Measurements from ENCODE around the gene GPR157. TPM values are rescaled to one million over a fixed set of nuclear protein-coding genes. Genes with fewer than 3 reads are reported as not detected.
A peak's percentile ranks its signal among the peaks of the same experiment; 100 is the strongest.

The GPR157 gene
- total RNA-seq, 2 experiments from 2014 or later, result 2.7 to 3.6 TPM

DNA sequence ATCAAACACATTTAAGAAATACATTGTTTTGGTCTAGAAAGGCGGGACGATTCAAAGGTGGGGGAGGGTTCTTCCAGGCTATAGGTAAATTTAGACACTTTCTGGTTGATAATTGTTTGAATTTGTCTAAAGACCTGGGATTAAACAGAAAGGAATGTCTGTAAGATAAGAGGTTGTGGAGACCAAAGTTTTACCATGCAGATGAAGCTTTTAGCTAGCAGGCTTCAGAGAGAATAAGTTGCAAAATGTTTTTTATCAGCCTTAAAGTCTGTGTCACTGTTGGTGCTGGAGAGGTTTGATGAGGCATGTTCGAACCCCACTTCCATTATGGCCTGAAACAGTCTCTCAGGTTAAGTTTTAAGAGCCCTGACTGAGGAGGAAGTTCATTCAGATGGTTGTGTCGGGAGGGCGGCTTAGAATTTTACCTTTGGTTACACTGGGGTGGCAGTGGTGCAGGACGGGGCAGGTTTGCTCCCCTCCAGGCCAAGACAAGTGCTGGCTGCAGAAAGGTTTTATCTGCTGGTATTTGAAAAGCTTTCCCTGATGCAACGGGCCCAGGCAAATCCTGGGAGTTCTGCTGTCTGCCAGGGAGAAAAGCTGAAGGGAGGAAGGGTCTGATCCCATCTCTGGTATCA, 43.5 kb downstream of the GPR157 start:
- no peak overlapping the region for H3K4me3 Mint-ChIP-seq
- peaks cover 8% of the 10 kb centered on the region for H3K4me1 Mint-ChIP-seq
- ATAC-seq (no peak), DNase-seq (no peak)
- H3K36me3 Mint-ChIP-seq (ENCODE audit: low read depth), result no peaks in the 10 kb centered on the region
- ChIA-PET CTCF (no interaction called here), POLR2A (no interaction called here)
- H3K27ac Mint-ChIP-seq, result no peak overlapping the region
- peaks cover 6% of the 10 kb centered on the region for H3K27me3 Mint-ChIP-seq
- intact Hi-C loops (cut with DNase I, micrococcal nuclease), result no loop called here
- H3K9me3 Mint-ChIP-seq (ENCODE audit: low read depth), result no peaks in the 10 kb centered on the region

DNA sequence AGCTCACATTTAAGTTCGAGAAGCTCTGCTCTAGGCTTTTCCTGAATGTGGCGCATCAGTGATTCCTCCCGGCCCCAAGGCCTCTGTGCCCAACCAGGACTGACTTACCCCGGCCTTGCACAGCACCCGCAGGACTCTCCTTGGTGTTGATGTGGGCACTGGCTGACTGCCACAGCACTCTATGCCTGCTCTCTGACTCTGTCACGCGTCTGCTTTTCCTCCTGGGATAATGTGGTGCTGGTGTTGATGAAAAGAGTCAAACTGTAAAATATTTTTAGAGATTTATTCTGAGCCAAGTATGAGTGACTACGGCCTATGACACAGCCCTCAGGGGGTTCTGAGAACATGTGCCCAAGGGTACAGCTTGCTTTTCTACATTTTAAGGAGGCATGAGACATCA, 44.0 kb downstream of the GPR157 start:
- Mint-ChIP-seq H3K27ac (no peak overlapping the region), H3K27me3 (peaks cover 6% of the 10 kb centered on the region), H3K4me3 (no peak overlapping the region), H3K9me3 (ENCODE audit: low read depth) (no peaks in the 10 kb centered on the region), H3K4me1 (peaks cover 8% of the 10 kb centered on the region), H3K36me3 (ENCODE audit: low read depth) (no peaks in the 10 kb centered on the region)
- CTCF ChIA-PET, result no interaction called here
- POLR2A ChIA-PET, result no interaction called here
- DNase-seq, result no peak
- intact Hi-C loops (cut with DNase I, micrococcal nuclease), result no loop called here
- ATAC-seq, result no peak

DNA sequence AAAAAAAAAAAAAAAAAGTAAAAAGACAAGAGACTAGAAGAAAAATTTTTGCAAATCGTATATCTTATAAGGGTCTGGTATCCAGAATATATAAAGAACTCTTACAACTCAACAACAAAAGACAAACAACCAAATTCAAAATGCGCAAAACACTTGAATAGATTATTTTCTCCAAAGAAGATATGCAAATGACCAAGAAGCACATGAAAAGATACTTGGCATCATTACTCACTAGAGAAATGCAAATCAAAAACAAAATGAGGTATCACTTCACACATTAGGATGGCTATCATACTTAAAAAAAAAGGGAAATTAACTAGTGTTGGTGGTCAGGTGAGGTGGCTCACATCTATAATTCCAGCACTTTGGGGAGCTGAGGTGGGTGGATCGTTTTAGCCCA, 47.4 kb downstream of the GPR157 start:
- no peak overlapping the region for H3K4me3 Mint-ChIP-seq
- no peaks in the 10 kb centered on the region for H3K36me3 Mint-ChIP-seq (ENCODE audit: low read depth)
- no peaks in the 10 kb centered on the region for H3K9me3 Mint-ChIP-seq (ENCODE audit: low read depth)
- intact Hi-C loops (cut with DNase I, micrococcal nuclease), result no loop called here
- ChIA-PET POLR2A (no interaction called here), CTCF (interaction anchor here (0.7 kb wide), 1 partner anchor 996 kb away, joined by 4 read pairs; no protein-coding TSS in a partner anchor)
- peaks cover 13% of the 10 kb centered on the region for H3K27me3 Mint-ChIP-seq
- no peak for ATAC-seq
- no peak overlapping the region for H3K27ac Mint-ChIP-seq
- DNase-seq, result no peak
- peaks cover 11% of the 10 kb centered on the region for H3K4me1 Mint-ChIP-seq

DNA sequence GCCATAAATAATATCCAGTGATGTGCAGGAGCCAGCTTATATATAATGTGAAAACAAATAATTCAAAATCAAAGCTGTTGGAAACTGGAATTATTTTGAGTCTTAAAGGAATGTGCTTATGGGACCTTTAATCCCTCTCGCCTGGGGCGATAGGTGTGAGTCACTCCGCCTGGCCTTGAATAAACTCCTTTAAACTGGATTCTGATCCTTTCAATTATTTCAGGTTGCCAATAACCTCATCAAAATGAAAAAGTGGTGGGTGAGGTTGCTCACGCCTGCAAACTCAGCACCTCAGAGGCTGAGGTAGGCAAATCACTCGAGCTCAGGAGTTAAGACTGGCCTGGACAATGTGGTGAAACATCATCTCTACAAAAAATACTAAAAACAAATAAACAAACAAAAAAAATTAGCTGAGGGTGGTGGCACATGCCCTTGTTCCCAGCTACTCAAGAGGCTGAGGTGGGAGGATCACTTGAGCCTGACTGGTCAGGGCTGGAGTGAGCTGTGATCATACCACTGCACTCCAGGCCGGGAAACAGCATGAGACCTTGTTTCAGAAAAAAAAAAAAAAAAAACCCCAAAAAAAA, 48.1 kb downstream of the GPR157 start:
- peaks cover 14% of the 10 kb centered on the region for H3K4me1 Mint-ChIP-seq
- H3K27me3 Mint-ChIP-seq, result peaks cover 13% of the 10 kb centered on the region
- H3K27ac Mint-ChIP-seq, result no peak overlapping the region
- CTCF ChIA-PET, result interaction anchor here (0.6 to 0.7 kb wide), 5 partner anchors 11 to 995 kb away, joined by 3 to 4 read pairs (median 3); no protein-coding TSS in a partner anchor
- intact Hi-C loops (cut with DNase I, micrococcal nuclease), result no loop called here
- no peaks in the 10 kb centered on the region for H3K36me3 Mint-ChIP-seq (ENCODE audit: low read depth)
- POLR2A ChIA-PET, result no interaction called here
- DNase-seq (no peak), ATAC-seq (no peak)
- no peaks in the 10 kb centered on the region for H3K9me3 Mint-ChIP-seq (ENCODE audit: low read depth)
- no peak overlapping the region for H3K4me3 Mint-ChIP-seq

DNA sequence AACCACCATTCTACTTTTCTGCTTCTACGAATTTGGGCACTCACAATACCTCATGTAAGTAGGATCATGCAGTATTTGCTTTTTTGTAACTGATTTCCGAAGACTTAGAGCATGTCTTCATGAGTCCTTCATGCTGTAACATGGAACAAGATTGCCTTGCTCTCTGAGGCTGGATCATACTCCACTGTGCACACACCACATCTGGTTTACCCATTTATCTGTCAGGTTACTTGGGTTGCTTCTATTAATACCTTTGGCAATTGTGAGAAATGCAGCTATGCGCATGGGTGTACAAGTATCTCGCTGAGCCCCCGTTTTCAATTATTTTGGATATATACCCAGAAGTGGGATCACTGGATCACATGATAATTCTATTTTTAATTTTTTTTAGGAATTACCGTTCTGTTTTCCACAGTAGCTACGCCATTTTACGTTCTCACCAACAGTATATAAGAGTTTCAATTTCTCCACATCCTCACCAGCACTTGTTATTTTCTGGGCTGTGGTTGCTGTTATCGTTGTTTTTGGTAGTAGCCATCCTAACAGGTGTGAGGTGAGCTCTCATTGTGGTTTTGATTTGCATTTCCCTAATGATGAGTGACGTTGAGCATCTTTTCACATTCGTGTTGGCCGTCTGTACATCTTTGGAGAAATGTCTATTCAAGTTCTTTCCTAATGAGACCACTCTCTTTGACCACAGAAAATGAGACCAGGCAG, 48.8 kb downstream of the GPR157 start:
- ATAC-seq (no peak), DNase-seq (no peak)
- no peaks in the 10 kb centered on the region for H3K36me3 Mint-ChIP-seq (ENCODE audit: low read depth)
- no peaks in the 10 kb centered on the region for H3K9me3 Mint-ChIP-seq (ENCODE audit: low read depth)
- intact Hi-C loops (cut with DNase I, micrococcal nuclease), result no loop called here
- H3K27me3 Mint-ChIP-seq, result peaks cover 17% of the 10 kb centered on the region
- peaks cover 17% of the 10 kb centered on the region for H3K4me1 Mint-ChIP-seq
- POLR2A ChIA-PET, result no interaction called here
- no peak overlapping the region for H3K27ac Mint-ChIP-seq
- CTCF ChIA-PET, result interaction anchor here (0.6 to 0.7 kb wide), 4 partner anchors 12 to 426 kb away, joined by 3 read pairs; no protein-coding TSS in a partner anchor
- H3K4me3 Mint-ChIP-seq, result no peak overlapping the region

DNA sequence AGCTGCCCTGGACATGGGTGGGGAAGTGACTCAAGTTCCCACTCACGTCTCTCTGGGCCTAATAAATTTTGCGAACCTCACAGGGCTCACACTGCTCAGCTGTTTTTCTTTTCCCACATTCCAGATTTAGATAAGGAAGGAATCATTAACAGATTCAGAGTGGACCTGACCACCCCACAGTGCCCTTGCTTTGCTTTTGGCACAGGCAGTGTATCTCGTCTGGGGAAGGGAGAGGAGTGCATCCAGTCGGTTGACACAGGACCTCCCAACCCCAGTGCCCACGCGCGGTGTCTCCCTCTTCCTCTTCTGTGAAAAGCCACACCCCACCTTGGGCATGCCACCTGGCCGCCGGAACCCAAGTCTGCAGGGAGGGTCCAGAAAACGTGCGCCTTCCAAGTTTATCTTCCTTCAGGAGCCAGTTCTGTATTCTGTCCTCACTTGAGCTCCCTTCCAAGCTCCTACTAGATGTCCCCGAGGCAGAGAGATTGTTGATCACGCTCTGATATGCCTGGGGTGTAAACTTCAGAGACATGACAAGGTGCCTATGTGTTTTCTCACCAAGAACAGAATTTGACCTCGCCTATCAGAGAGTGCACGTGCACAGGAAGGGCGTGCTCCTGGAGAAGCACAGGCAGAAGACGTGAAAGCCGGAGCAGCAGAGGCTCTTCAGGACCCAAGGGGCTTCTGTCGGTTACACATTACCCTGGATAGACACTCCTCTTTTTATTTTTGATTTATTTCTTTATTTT, 50.0 kb downstream of the GPR157 start:
- no peak for ATAC-seq
- CTCF ChIA-PET, result interaction anchor here (0.6 kb wide), 1 partner anchor 114 kb away, joined by 3 read pairs; no protein-coding TSS in a partner anchor
- intact Hi-C loops (cut with DNase I, micrococcal nuclease), result no loop called here
- Mint-ChIP-seq H3K4me3 (no peak overlapping the region), H3K27me3 (peaks cover 18% of the 10 kb centered on the region), H3K27ac (no peak overlapping the region), H3K9me3 (ENCODE audit: low read depth) (no peaks in the 10 kb centered on the region), H3K4me1 (peaks cover 19% of the 10 kb centered on the region), H3K36me3 (ENCODE audit: low read depth) (no peaks in the 10 kb centered on the region)
- no peak for DNase-seq
- POLR2A ChIA-PET, result no interaction called here

DNA sequence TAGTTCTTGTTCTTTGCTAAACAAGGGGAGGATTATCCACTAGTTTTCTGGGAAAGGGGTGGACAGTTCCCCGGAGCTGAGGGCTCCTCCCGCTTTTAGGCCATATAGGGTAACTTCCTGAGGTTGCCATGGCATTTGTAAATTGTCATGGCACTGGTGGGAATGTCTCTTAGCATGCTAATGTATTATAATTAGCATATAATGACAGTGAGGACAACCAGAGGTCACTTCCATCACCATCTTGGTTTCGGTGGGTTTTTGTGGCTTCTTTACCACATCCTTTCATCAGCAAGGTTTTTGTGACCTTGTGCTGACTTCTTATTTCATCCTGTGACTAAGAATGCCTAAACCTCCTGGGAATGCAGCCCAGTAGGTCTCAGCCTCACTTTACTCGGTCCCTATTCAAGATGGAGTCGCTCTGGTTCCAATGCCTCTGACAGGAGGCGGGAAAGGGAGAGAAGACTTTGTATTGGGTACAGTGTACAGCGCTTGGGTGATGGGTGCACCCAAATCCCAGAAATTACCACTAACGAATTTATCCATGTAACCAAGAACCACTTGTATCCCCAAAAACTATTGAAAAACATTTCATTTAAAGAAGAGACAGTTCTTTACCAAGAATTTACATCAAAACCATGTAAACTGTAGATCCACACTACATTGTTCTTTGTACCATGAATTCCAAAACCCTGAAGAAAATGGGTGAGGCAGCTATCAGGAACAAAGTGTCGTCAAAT, 50.7 kb downstream of the GPR157 start:
- H3K27me3 Mint-ChIP-seq, result peaks cover 18% of the 10 kb centered on the region
- ATAC-seq, result peak; percentile 26
- no peaks in the 10 kb centered on the region for H3K36me3 Mint-ChIP-seq (ENCODE audit: low read depth)
- no peak overlapping the region for H3K27ac Mint-ChIP-seq
- H3K4me3 Mint-ChIP-seq, result no peak overlapping the region
- no peak for DNase-seq
- H3K4me1 Mint-ChIP-seq, result peaks cover 18% of the 10 kb centered on the region
- CTCF ChIA-PET, result interaction anchor here (0.6 kb wide), 1 partner anchor 115 kb away, joined by 3 read pairs; no protein-coding TSS in a partner anchor
- H3K9me3 Mint-ChIP-seq (ENCODE audit: low read depth), result no peaks in the 10 kb centered on the region
- POLR2A ChIA-PET, result no interaction called here
- intact Hi-C loops (cut with DNase I, micrococcal nuclease), result no loop called here

DNA sequence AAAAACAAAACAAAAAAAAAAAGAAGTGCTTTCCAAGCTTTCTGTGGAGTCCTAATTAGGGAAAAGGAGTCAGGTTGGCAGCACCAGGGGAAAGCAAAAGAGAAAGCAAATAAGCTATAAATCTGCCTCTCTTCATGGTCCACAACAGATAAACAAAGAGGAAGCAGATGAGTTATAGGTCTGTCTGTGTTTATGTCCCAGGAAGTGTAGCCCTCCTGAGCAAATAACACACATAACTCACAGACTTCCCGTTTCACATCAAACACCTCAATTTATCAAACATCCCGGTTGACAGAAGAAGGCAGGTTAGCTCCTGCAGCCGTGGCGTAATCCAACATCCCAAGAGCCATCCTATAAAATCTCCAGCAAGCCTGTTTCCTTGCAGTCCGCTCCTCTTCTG, 53.9 kb downstream of the GPR157 start:
- CTCF ChIA-PET, result no interaction called here
- Mint-ChIP-seq H3K27me3 (peaks cover 18% of the 10 kb centered on the region), H3K27ac (no peak overlapping the region), H3K4me1 (peaks cover 11% of the 10 kb centered on the region), H3K4me3 (no peak overlapping the region), H3K9me3 (ENCODE audit: low read depth) (no peaks in the 10 kb centered on the region), H3K36me3 (ENCODE audit: low read depth) (no peaks in the 10 kb centered on the region)
- ATAC-seq (no peak), DNase-seq (no peak)
- POLR2A ChIA-PET, result no interaction called here
- intact Hi-C loops (cut with DNase I, micrococcal nuclease), result no loop called here

DNA sequence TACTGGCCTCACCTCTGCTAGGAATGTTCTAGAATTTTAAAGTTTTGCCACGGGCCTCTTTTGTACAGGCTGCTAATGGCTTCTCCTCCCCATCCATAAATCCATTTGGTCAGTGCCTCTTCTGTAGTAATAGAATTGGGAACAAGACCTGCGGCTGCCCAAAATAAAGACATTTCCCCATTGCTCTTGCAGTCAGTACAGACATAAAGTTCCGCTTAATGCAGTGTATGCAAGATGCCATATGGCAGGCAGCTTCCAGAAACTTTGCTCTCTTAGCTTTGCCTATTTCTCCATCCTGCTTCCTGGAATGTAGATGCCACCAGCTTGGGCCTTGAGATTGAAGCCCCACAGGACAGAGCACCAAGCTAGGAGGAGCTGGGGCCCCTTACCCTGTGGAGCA, 55.8 kb downstream of the GPR157 start:
- H3K27ac Mint-ChIP-seq, result no peak overlapping the region
- POLR2A ChIA-PET, result no interaction called here
- H3K27me3 Mint-ChIP-seq, result peaks cover 5% of the 10 kb centered on the region
- CTCF ChIA-PET, result interaction anchor here (0.6 to 0.7 kb wide), 3 partner anchors 11 to 124 kb away, joined by 3 to 4 read pairs (median 3); no protein-coding TSS in a partner anchor
- DNase-seq, result no peak
- ATAC-seq, result no peak
- H3K36me3 Mint-ChIP-seq (ENCODE audit: low read depth), result no peaks in the 10 kb centered on the region
- intact Hi-C loops (cut with DNase I, micrococcal nuclease), result no loop called here
- no peaks in the 10 kb centered on the region for H3K9me3 Mint-ChIP-seq (ENCODE audit: low read depth)
- H3K4me1 Mint-ChIP-seq, result peaks cover 8% of the 10 kb centered on the region
- no peak overlapping the region for H3K4me3 Mint-ChIP-seq

DNA sequence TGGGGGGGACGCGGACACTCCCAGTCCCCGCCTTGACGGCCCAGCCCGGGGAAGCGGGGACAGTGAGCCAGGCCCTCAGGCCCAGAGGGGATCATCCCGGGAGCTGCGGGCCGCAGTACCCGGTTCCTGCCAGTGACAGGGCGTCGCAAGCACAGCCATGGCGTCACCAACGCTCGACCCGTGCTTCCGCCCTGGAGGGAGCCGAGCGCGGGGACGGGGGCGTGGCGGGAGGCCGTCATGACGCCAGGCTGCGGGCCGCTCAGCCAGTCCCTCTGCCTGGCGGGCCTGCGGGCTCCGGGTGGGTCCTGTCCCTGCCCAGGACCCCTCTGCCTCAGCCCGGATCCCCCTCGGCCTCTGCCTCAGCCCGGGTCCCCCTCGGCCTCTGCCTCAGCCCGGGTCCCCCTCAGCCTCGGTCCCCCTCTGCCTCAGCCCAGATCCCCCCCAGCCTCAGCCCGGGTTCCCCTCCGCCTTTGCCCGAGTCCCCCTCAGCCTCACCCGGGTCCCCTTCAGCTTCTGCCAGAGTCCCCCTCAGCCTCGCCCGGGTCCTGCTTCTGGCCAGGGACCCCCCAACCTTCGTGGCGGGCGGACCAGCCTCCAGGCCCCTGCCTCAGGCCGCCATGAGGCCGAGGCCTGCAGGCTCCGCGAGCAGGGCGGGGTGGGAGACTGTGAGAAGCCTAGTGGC, 57.2 kb downstream of the GPR157 start:
- Mint-ChIP-seq H3K36me3 (ENCODE audit: low read depth) (no peaks in the 10 kb centered on the region), H3K9me3 (ENCODE audit: low read depth) (no peaks in the 10 kb centered on the region), H3K4me1 (peaks cover 8% of the 10 kb centered on the region), H3K27me3 (peaks cover 5% of the 10 kb centered on the region), H3K4me3 (no peak overlapping the region), H3K27ac (no peak overlapping the region)
- ChIA-PET CTCF (no interaction called here), POLR2A (no interaction called here)
- ATAC-seq (no peak), DNase-seq (no peak)
- intact Hi-C loops (cut with DNase I, micrococcal nuclease), result no loop called here

DNA sequence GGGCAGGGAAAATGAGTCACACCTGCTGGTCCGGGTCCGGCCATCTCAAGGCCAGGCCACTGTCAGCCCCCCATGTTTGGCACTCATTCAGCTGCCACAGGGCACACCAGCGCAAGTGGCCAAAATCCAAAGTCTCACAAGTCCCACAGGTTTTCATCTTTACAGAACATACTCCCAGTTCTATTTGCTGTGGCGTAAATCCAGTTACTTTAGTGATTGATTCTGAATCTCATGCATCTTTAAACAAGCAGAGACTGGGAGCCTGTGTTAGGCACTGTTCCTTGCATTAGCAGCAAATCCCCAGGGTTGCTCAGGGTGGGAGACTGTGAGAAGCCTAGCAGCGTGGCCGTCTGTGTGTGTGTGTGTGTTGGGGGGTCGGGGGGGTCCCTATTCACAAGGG, 58.4 kb downstream of the GPR157 start:
- H3K9me3 Mint-ChIP-seq (ENCODE audit: low read depth), result no peaks in the 10 kb centered on the region
- peaks cover 5% of the 10 kb centered on the region for H3K27me3 Mint-ChIP-seq
- no peak for DNase-seq
- no peak overlapping the region for H3K4me3 Mint-ChIP-seq
- no peaks in the 10 kb centered on the region for H3K36me3 Mint-ChIP-seq (ENCODE audit: low read depth)
- no peak for ATAC-seq
- H3K4me1 Mint-ChIP-seq, result peaks cover 5% of the 10 kb centered on the region
- intact Hi-C loops (cut with DNase I, micrococcal nuclease), result no loop called here
- no peak overlapping the region for H3K27ac Mint-ChIP-seq
- ChIA-PET CTCF (no interaction called here), POLR2A (no interaction called here)
